Inferior parietal cortex (tissue), 1 donor: Measurements from ENCODE around the gene PRR18.

Experiments
- DNase-seq: peaks from one replicate; pipeline ENCODE4 v3.0.0-alpha.2; 2016; ENCODE audit errors: extremely low spot score

PRR18 gene

DNA sequence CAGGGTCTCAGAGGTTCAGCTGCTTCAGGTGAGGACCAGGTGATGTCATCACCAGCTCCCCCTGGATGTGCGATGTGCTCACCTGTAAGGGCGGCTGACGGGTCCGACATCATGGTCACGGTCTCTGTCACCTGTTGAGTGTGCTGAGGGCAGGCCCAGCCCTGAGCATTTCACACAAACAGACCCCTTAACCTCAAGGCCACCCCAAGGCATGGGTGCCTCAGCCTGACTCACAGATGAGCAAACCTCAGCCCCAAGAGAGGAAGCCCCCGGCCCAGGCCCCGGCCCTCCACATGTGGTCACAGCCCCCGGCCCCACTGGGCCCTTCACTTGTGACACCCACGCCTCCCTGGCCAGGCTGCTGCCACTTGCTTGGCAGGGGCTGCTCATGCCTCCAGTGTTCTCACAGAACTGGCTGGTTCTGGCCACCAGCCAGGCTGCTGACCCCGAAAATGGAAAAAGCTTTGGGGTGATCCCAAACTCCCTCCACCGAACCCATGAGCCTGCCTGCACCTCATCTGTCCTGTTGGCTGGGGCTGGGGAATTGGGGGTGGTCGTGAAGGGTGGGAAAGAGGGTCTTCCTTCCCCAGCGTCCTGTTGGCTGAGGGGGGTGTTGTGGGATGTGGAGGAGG, 33.3 kb downstream of the PRR18 start:
- no peak for DNase-seq

DNA sequence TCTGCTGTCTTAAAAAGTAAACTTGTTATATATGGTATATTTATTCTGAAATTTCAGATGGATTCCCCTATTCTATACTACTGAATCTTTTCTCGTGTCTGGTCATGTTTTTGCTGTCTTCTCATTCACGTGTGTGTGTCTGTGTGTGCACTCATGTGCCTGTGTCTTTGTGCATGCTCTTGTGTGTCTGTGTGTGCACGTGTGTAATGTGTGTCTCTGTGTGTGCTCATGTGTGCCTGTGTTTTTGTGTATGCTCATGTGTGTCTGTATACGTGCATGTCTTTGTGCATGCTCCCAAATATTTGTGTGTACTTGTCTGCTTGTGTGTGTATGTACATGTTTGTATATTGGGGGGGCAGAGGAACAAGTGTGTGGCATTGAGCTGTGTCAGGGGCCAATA, 34.0 kb downstream of the PRR18 start:
- no peak for DNase-seq

DNA sequence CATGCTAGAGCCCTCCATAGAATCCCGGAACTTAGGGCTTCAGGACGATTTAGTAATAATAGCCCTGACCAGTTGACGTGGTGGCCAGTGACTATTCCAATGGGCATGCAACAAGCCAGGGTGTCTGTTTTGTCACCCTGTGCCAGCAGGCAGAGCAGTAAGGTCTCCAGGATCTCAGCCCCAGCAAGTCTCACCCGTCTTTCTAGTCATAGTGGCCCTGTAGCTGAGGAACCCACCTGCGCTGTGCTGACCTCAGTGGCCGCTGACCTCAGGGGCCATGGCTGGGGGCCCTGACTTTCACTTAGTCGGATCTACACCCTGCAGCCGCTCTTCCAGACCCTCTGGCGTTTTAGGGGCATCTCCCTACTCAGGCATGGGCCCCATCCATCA, 36.8 kb downstream of the PRR18 start:
- DNase-seq = no peak

DNA sequence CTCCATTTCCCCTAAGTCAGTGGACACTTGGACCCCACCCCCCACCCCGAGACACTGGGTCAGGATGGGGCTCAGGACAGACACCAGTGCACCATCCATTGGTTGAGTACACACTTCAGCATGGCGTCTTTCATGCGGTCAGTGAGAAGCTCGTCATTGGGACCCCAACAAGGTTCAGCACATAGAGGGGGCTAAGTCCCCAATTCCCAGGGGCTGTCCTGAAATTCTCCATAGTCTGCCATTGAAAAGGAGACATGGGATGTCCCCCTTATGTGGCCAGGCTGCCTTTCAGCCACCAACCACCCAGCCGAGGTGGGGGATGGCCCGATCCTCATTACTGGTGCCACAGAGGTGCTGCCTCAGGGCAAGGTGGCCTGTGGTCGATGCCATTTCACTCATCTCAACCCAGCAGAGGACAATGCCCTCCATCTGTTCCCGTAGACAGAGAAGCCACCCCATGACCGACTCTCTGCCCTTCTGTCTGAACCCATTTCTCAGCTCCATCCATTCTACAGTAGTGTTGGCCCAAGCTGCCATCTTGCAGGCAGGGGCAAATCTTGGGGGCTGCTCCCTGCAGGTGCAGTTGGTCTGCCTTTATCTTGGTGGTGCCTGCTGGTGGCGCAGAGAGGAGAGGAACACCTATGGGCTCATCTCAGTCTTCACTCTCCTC, 37.4 kb downstream of the PRR18 start:
- DNase-seq = no peak

DNA sequence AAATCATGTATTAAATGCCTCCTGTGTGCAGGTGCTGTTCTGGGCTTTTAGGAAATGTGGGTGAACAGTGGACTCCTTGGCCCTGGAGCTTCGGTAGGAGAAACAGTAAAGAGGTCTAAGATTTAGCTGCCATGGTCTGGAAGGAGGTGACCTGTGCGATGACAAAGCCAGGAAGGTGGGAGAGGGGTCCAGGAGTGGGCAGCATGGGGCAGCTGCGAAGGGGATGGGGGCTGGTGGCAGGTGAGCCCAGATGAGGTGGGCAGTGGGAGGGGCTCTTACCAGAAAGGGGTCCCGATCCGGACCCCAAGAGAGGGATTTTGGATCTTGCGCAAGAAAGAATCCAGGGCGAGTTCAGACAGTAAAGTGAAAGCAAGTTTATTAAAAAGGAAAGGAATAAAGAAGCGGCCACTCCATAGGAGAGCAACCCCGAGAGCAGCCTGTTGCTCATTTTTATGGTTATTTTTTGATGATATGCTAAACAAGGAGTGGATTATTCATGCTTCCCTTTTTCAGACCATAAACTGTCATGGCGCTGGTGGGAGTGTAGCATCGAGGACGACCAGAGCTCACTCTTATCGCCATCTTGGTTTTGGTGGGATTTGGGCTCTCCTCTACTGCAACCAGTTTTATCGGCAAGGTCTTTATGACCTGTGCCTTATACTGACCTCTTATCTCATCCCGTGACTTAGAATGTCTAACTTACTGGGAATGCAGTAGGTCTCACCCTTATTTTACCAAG, 38.7 kb downstream of the PRR18 start:
- no peak for DNase-seq

DNA sequence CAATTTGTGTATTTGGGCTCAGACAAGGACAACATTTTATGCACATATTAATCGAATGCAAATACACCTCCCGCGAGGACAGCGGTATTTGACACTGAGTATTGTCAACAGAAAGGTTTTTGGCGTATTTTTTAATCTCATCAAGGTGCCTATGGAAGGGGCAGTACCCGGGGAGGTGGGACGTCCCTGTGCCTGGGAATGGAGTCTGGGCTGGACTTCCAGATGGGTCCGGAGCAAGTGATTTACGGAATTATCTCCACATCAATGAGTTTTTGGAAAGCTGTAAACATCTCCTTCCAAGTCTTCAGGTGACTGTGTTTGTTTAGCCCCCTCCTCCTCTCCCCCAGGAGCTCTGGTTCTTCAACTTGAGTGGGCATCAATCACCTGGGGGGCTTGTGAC, 39.8 kb downstream of the PRR18 start:
- DNase-seq = no peak

DNA sequence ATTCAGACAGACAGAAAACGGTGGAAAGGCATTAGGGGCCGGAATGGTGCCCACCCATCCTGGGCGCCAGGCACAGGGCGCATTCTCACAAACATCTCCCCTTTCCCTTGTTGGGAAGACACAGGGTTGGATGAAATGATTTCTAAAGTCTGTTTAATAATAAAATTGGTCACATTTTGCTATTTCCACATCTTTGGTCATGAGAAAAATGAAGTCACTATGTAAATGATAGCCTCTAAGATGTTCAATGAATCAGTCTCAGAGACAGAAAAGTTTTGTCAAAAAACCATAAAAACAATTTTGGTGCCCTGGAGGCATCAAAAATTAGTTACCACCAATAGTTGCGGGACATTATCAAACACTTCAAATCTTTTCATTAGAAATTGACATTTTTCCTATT, 40.7 kb downstream of the PRR18 start:
- no peak for DNase-seq

DNA sequence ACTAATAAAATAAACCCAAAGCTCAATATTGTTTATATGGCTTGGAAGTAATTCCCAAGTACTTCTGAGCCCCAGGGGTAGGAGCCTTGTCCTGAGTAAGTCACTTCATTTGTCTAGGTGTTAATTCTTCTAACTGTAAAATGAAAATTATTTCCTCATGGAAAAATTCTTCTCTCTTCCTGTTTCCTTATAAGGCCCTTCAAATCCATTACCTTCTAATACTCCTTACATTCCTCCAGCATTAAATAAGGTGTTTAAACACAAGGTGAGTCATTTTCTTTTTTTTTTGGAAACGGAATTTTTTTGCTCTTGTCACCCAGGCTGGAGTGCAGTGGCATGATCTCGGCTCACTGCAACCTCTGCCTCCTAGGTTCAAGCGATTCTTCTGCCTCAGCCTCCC, 41.9 kb downstream of the PRR18 start:
- DNase-seq = no peak

DNA sequence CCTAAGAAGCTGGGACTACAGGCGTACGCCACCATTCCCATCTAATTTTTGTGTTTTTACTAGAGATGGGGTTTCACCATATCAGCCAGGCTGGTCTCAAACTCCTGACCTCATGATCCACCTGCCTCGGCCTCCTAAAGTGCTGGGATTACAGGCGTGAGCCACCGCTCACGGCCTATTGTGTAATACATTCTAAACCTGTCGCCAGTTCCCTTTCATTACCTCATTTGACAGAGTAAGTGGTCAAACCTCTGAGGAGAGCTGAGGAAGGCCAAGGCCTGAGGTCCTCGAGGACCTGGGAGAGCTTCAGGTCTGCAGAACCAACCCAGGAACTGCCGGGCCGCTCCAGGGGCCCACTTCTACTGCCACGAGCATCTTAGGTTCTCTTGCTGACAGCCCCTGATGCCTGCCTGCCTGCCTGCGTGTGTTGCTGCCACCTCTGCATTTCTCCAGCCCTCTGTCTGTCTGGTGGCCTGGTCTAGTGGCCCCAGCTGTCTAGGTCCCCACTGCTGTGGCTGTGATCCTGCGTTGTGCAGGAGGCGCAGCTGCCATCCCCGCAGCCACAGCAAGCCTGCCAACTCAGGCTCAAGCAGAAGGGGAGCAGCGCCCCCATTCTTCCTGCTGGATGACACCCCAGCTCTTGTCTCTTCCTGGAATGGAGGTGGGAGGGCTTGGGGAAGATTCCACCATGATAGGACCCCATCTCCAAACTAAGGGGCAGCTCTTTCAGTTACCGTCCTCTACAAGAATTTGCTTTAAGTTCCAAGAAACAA, 45.3 kb downstream of the PRR18 start:
- no peak for DNase-seq

DNA sequence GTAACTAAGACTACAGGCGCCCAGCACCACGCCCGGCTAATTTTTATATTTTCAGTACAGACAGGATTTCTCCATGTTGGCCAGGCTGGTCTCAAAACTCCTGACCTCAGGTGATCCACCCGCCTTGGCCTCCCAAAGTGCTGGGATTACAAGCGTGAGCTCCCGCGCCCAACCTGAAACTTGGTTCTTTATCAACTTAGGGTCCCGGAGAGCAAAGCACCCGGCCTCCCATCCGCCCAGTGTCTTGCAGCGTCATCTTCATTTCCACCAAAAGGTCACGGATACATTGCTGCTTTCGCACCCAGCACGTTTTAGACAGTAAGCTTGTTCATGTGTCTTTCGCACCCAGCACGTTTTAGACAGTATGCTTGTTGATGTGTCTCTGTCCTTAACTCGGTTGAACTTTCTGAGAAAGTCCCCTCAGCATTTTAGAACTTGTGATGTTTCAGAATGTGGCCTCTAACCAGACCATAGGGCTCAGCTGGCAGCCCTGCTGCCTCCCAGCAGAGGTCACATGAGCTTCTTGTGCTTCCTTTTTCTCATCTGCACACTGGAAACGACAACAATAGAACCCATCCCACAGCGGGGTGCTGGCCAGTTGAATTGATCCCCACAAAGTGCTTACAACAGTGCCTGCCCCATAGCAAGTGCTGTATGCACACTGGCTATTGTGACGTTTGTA, 48.8 kb downstream of the PRR18 start:
- DNase-seq = no peak

DNA sequence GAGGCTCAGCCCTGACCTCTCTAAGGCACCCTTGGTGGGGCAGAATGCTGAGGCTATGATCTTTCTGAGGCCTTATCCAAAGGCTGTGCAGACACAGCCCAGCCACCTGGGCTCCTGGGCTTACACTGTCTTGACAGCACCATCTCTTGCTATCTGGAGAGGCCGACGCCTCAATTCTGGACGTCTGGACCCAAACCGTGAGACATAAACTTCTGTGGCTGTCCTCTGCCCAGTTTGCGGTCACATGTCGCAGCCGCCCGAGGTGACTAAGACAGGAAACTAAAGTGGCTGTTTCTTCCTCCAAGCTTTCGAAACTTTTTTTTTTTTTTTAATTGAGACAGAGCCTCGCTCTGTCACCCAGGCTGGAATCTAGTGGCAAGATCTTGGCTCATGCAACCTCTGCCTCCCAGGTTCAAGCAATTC, 49.3 kb downstream of the PRR18 start:
- DNase-seq = no peak

DNA sequence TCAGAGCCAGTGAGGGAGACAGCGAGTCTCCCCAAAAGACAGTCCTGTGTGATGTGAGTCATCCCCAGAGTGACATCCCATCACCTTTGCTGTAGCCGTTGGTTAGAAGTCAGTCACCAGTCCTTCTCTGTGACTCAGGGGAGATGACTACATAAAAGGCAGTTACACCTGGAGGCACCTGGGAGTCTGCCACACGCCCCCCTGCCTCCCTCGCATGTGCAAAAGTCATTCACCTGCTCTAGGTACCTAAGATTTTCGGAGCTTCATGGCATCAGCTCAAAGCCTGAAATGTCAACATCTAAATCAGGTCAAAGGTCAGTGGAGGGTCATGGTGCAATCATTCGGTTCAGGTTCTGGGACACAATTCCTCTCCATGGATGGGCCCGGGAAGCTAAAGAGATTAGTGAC, 50.3 kb downstream of the PRR18 start:
- DNase-seq = no peak
